Upper lobe of left lung (tissue), 6 donors: Measurements from ENCODE around the gene DDAH1. TPM values are rescaled to one million over a fixed set of nuclear protein-coding genes. Genes with fewer than 3 reads are reported as not detected.

ENCODE experiments used
- ATAC-seq, 2 donors: fragments of 200-7000 bp; cut with Tn5 transposase; one replicate each; pipeline ENCODE4 v1.9.1; 2022; ENCODE audit warnings: mild to moderate bottlenecking in 2 of 2, moderate library complexity in 2 of 2; ENCODE audit not compliant: low FRiP score in 2 of 2
- DNase-seq, 2 donors: peaks; one replicate each; pipeline ENCODE4 v3.0.0-alpha.2; 2019 to 2020
- H3K27ac ChIP-seq, 4 donors: fragments of 200-600 bp; sonication (generic); one replicate each; pipeline ENCODE4 v1.5.1; 2016 to 2019
- H3K27me3 ChIP-seq, 4 donors: fragments of 200-600 bp; sonication (generic); one replicate each; pipeline ENCODE4 v1.5.1; 2017 to 2019
- H3K36me3 ChIP-seq, 4 donors: fragments of 200-600 bp; sonication (generic); one replicate each; pipeline ENCODE4 v1.5.1; 2016 to 2019
- H3K4me1 ChIP-seq, 4 donors: fragments of 200-600 bp; sonication (generic); one replicate each; pipeline ENCODE4 v1.5.1; 2018 to 2019
- H3K4me3 ChIP-seq, 4 donors: fragments of 200-600 bp; sonication (generic); one replicate each; pipeline ENCODE4 v1.5.1; 2017 to 2019; ENCODE audit warnings: mild to moderate bottlenecking in 2 of 4, moderate library complexity in 1 of 4
- H3K9me3 ChIP-seq, 4 donors: fragments of 200-600 bp; sonication (generic); one replicate each; pipeline ENCODE4 v1.5.1; 2018 to 2019
- CTCF ChIP-seq, 6 experiments: fragments of 450-650 bp in 4 of 6; fragments of 200-600 bp in 2 of 6; sonication (generic) in 2 of 6; IDR thresholded peaks; one replicate each; pipeline ENCODE4 v1.5.1; 2016 to 2019; ENCODE audit warnings: antibody characterized with exemption in 6 of 6
- EP300 ChIP-seq, 4 donors: sonication (generic); formaldehyde crosslinking; IDR thresholded peaks; one replicate each; pipeline ENCODE4 v1.5.1; 2017; ENCODE audit warnings: antibody characterized with exemption in 4 of 4, control low read depth in 2 of 4
- POLR2A ChIP-seq, 4 donors: fragments of 450-650 bp; IDR thresholded peaks; one replicate each; pipeline ENCODE4 v1.5.1; 2016 to 2017; ENCODE audit warnings: antibody characterized with exemption in 4 of 4, mild to moderate bottlenecking in 2 of 4
- POLR2AphosphoS5 ChIP-seq, 2 donors: sonication (generic); formaldehyde crosslinking; IDR thresholded peaks; one replicate each; pipeline ENCODE4 v1.5.1; 2017; ENCODE audit warnings: antibody characterized with exemption in 2 of 2
- WGBS, 2 donors: methylation state at CpG; one replicate each; pipeline ENCODE4 v1.1.5; 2017 to 2018; 5-methylcytosine and 5-hydroxymethylcytosine counted together
- total RNA-seq, 6 donors: library from RNA; depleted of rRNA in 4 of 6; stranded (reverse); fragments of >200 nt in 4 of 6; gene quantifications; one replicate each; pipeline versions ENCODE4 v1.1.0 to v1.2.1, GENCODE V29; 2016 to 2021
- donor health status: DM: no; HTN: no; CAD: no; lungs with moderate emphysema.
- donor health status: DM: no; HTN: yes; CAD: no; lungs with severe emphysema.

DDAH1 gene
- total RNA-seq, 6 donors from 2014 or later, result 24.1 to 78.8 (median 52.6) TPM

- no peak for DNase-seq
- WGBS, 2 donors, result 92 to 96% methylated on average over 1 of the region's 1 CpG
- no peaks in the 10 kb centered on the region for H3K27me3 ChIP-seq
- no peak overlapping the region for H3K27ac ChIP-seq
- no peak for TF ChIP-seq POLR2A (IDR thresholded peaks at IDR 0.05)
- no peak for TF ChIP-seq CTCF (IDR thresholded peaks at IDR 0.05)
- TF ChIP-seq POLR2AphosphoS5 (IDR thresholded peaks at IDR 0.05), result no peak
- TF ChIP-seq EP300 (IDR thresholded peaks at IDR 0.05), result no peak
- ATAC-seq, result no peak
- H3K4me1 ChIP-seq, result no peaks in the 10 kb centered on the region
- H3K4me3 ChIP-seq, result no peak overlapping the region
- H3K36me3 ChIP-seq, result no peaks in the 10 kb centered on the region
- H3K9me3 ChIP-seq, result no peaks in the 10 kb centered on the region
Measured at GRCh38 chr1:85490270-85490985, 25.5 kb upstream of the DDAH1 start.

- H3K27me3 ChIP-seq, result no peaks in the 10 kb centered on the region
- no peaks in the 10 kb centered on the region for H3K36me3 ChIP-seq
- 95% methylated on average over 1 of the region's 1 CpG for WGBS, 2 donors
- TF ChIP-seq POLR2AphosphoS5 (IDR thresholded peaks at IDR 0.05) (no peak), EP300 (IDR thresholded peaks at IDR 0.05) (no peak), CTCF (IDR thresholded peaks at IDR 0.05) (no peak), POLR2A (IDR thresholded peaks at IDR 0.05) (no peak)
- no peak overlapping the region for H3K4me3 ChIP-seq
- DNase-seq (no peak), ATAC-seq (no peak)
- H3K27ac ChIP-seq, result no peak overlapping the region
- no peaks in the 10 kb centered on the region for H3K9me3 ChIP-seq
- H3K4me1 ChIP-seq, result no peaks in the 10 kb centered on the region
Measured at GRCh38 chr1:85488126-85488525, 23.2 kb upstream of the DDAH1 start.

- TF ChIP-seq EP300 (IDR thresholded peaks at IDR 0.05) (no peak), CTCF (IDR thresholded peaks at IDR 0.05) (no peak), POLR2AphosphoS5 (IDR thresholded peaks at IDR 0.05) (no peak)
- 93% methylated on average over 3 of the region's 3 CpGs for WGBS, 2 donors
- H3K9me3 ChIP-seq, result no peaks in the 10 kb centered on the region
- H3K36me3 ChIP-seq, result no peaks in the 10 kb centered on the region
- ATAC-seq (no peak), DNase-seq (no peak)
- H3K27ac ChIP-seq, result no peak overlapping the region
- no peaks in the 10 kb centered on the region for H3K4me1 ChIP-seq
- H3K27me3 ChIP-seq, result no peaks in the 10 kb centered on the region
- H3K4me3 ChIP-seq, result no peak overlapping the region
Measured at GRCh38 chr1:85485516-85485915, 20.6 kb upstream of the DDAH1 start.

- Histone ChIP-seq H3K27me3 (no peaks in the 10 kb centered on the region), H3K4me1 (no peaks in the 10 kb centered on the region), H3K9me3 (no peaks in the 10 kb centered on the region), H3K36me3 (no peaks in the 10 kb centered on the region), H3K27ac (no peak overlapping the region), H3K4me3 (no peak overlapping the region)
- TF ChIP-seq CTCF (IDR thresholded peaks at IDR 0.05), result no peak
- no peak for TF ChIP-seq POLR2A (IDR thresholded peaks at IDR 0.05)
- no peak for TF ChIP-seq EP300 (IDR thresholded peaks at IDR 0.05)
- no peak for TF ChIP-seq POLR2AphosphoS5 (IDR thresholded peaks at IDR 0.05)
- DNase-seq, result no peak
- WGBS, 2 donors, result 92 to 95% methylated on average over 1 of the region's 1 CpG
- no peak for ATAC-seq
Measured at GRCh38 chr1:85484716-85485115, 19.8 kb upstream of the DDAH1 start.

- 96 to 97% methylated on average over 2 of the region's 2 CpGs for WGBS, 2 donors
- DNase-seq (no peak), ATAC-seq (no peak)
- Histone ChIP-seq H3K27me3 (no peaks in the 10 kb centered on the region), H3K9me3 (no peaks in the 10 kb centered on the region), H3K4me1 (no peaks in the 10 kb centered on the region), H3K36me3 (no peaks in the 10 kb centered on the region), H3K27ac (no peak overlapping the region), H3K4me3 (no peak overlapping the region)
- TF ChIP-seq POLR2AphosphoS5 (IDR thresholded peaks at IDR 0.05) (no peak), POLR2A (IDR thresholded peaks at IDR 0.05) (no peak), EP300 (IDR thresholded peaks at IDR 0.05) (no peak), CTCF (IDR thresholded peaks at IDR 0.05) (no peak)
Measured at GRCh38 chr1:85484264-85484663, 19.3 kb upstream of the DDAH1 start.
